ENCODE measurements around the gene TMCO6. TPM values are rescaled to one million over a fixed set of nuclear protein-coding genes. Genes with fewer than 3 reads are reported as not detected.

Gene TMCO6
- total RNA-seq (10 to 100 TPM; 20.9 to 21.1 TPM), total RNA-seq (6.1 to 43.5 (median 23.7) reads per million in 172 experiments)
- 21.6 TPM for polyA plus RNA-seq (2013, experiment 1 of 2)
- 22.1 TPM for polyA plus RNA-seq (2013, experiment 2 of 2)

- peak; percentile 98 for ATAC-seq (ENCODE audit: poor library complexity)
- no peaks in the 10 kb centered on the region for H3K9me3 Mint-ChIP-seq
- no peaks in the 10 kb centered on the region for H3K27me3 ChIP-seq (ENCODE audit: control insufficient read depth in 1 of 2, insufficient read depth in 2 of 2, low read length in 2 of 2)
- peaks cover 34% of the 10 kb centered on the region for H3K4me1 Mint-ChIP-seq (ENCODE audit: low read depth)
- H3K27me3 Mint-ChIP-seq, result no peaks in the 10 kb centered on the region
- peak within 1 kb of the TSS; percentile 73 for H3K4me3 ChIP-seq (ENCODE audit: low read length)
- POLR2A ChIA-PET, result interaction anchor here (0.6 to 2.4 kb wide), 11 partner anchors 8 to 238 kb away, joined by 3 to 48 read pairs (median 5); partner anchors contain the start of genes ANKHD1, APBB3, EIF4EBP3 and IK
- DNase-seq, result peak; percentile 94 to 99 (median 96)
- H3K4me3 Mint-ChIP-seq, result peak within 1 kb of the TSS; percentile 92
- H3K36me3 Mint-ChIP-seq (ENCODE audit: low read depth), result peaks cover 33% of the 10 kb centered on the region
- H3K4me1 ChIP-seq (ENCODE audit: insufficient read depth, low read length), result peaks cover 28% of the 10 kb centered on the region
- H3K27ac ChIP-seq (ENCODE audit: low read depth in 1 of 2, low read length in 2 of 2), result peak within 1 kb of the TSS; percentile 77 to 94
- H3K36me3 ChIP-seq (ENCODE audit: insufficient read depth, low read length), result peaks cover 27% of the 10 kb centered on the region
- CTCF ChIA-PET, result interaction anchor here (0.6 to 2.3 kb wide), 9 partner anchors 8 to 295 kb away, joined by 3 to 22 read pairs (median 3); partner anchors contain the start of genes EIF4EBP3, HARS1, HARS2 and IK
- peak; percentile 76 for TF ChIP-seq CTCF (IDR thresholded peaks at IDR 0.05)
- peak within 1 kb of the TSS; percentile 93 for H3K27ac Mint-ChIP-seq
- intact Hi-C loops (cut with DNase I, micrococcal nuclease), result loop anchor here (1.0 to 10.0 kb wide), 10 partner anchors 8 to 535 kb away; partner anchors contain the start of genes APBB3 (in 2 of the 2), EIF4EBP3 (in 2 of the 2), SLC35A4 (in 2 of the 2) and ANKHD1 (in 1 of the 2)
- H3K9me3 ChIP-seq (ENCODE audit: control insufficient read depth in 1 of 2, insufficient read depth in 1 of 2, low read length in 2 of 2), result no peaks in the 10 kb centered on the region
Observed at GRCh38 chr5:140639148-140639981, at the start of gene TMCO6. TMCO6 (plus strand) TSS chr5:140639451; CDS start chr5:140639528, 77 bp downstream.

GRCh38 chr5:140590861-140591260, 48.4 kb upstream of the TMCO6 start:
- POLR2A ChIA-PET, result no interaction called here

More at GRCh38 chr5:140590861-140591260, 48.4 kb upstream of the TMCO6 start:
- intact Hi-C loops (cut with DNase I, micrococcal nuclease), result no loop called here
- no peaks in the 10 kb centered on the region for H3K27me3 ChIP-seq (ENCODE audit: control insufficient read depth in 1 of 2, insufficient read depth in 2 of 2, low read length in 2 of 2)
- Mint-ChIP-seq H3K4me3 (no peak overlapping the region), H3K27ac (no peak overlapping the region), H3K4me1 (ENCODE audit: low read depth) (no peaks in the 10 kb centered on the region), H3K36me3 (ENCODE audit: low read depth) (no peaks in the 10 kb centered on the region), H3K9me3 (no peaks in the 10 kb centered on the region), H3K27me3 (peaks cover 10% of the 10 kb centered on the region)
- no peaks in the 10 kb centered on the region for H3K4me1 ChIP-seq (ENCODE audit: insufficient read depth, low read length)
- CTCF ChIA-PET, result no interaction called here
- no peak overlapping the region for H3K27ac ChIP-seq (ENCODE audit: low read depth in 1 of 2, low read length in 2 of 2)
- no peaks in the 10 kb centered on the region for H3K36me3 ChIP-seq (ENCODE audit: insufficient read depth, low read length)
- DNase-seq (no peak), ATAC-seq (ENCODE audit: poor library complexity) (no peak)
- H3K9me3 ChIP-seq (ENCODE audit: control insufficient read depth in 1 of 2, insufficient read depth in 1 of 2, low read length in 2 of 2), result no peaks in the 10 kb centered on the region
- no peak overlapping the region for H3K4me3 ChIP-seq (ENCODE audit: low read length)
- TF ChIP-seq CTCF (IDR thresholded peaks at IDR 0.05), result no peak
